ENCODE results near the gene CDH13. TPM values are rescaled to one million over a fixed set of nuclear protein-coding genes. Genes with fewer than 3 reads are reported as not detected.
A peak's percentile ranks its signal among the peaks of the same experiment; 100 is the strongest.

CDH13 gene
- polyA plus RNA-seq, 1 experiment: 113 TPM

GRCh38 chr16:83351846-83352245 is 725.1 kb downstream of the CDH13 start:
- POLR2A ChIA-PET: no interaction called here
- CTCF ChIA-PET: no interaction called here
- TF ChIP-seq CTCF (IDR thresholded peaks at IDR 0.05; ENCODE audit: insufficient read depth, low read depth, low read length): no peak

GRCh38 chr16:83353241-83353640 is 726.5 kb downstream of the CDH13 start:
- ChIA-PET POLR2A (no interaction called here), CTCF (interaction anchor here (1.1 to 1.3 kb wide), 2 partner anchors 22 to 1090 kb away, joined by 4 read pairs; no protein-coding TSS in a partner anchor)
- Histone ChIP-seq H3K4me3 (ENCODE audit: low read depth, low read length) (no peak overlapping the region), H3K36me3 (ENCODE audit: control insufficient read depth, insufficient read depth, low read length) (no peaks in the 10 kb centered on the region), H3K27me3 (ENCODE audit: control insufficient read depth, insufficient read depth, low read length) (no peaks in the 10 kb centered on the region)
- DNase-seq (ENCODE audit: low read depth): no peak
- TF ChIP-seq CTCF (IDR thresholded peaks at IDR 0.05; ENCODE audit: insufficient read depth, low read depth, low read length): no peak

More at GRCh38 chr16:83351846-83352245, 725.1 kb downstream of the CDH13 start:
- no peaks in the 10 kb centered on the region for H3K27me3 ChIP-seq (ENCODE audit: control insufficient read depth, insufficient read depth, low read length)
- no peaks in the 10 kb centered on the region for H3K36me3 ChIP-seq (ENCODE audit: control insufficient read depth, insufficient read depth, low read length)
- H3K4me3 ChIP-seq (ENCODE audit: low read depth, low read length): no peak overlapping the region
- DNase-seq (ENCODE audit: low read depth): peak; percentile 47

- CTCF ChIA-PET: interaction anchor here (1.1 to 1.3 kb wide), 2 partner anchors 21 to 1091 kb away, joined by 4 read pairs; no protein-coding TSS in a partner anchor
- no peak for DNase-seq (ENCODE audit: low read depth)
- Histone ChIP-seq H3K36me3 (ENCODE audit: control insufficient read depth, insufficient read depth, low read length) (no peaks in the 10 kb centered on the region), H3K4me3 (ENCODE audit: low read depth, low read length) (no peak overlapping the region), H3K27me3 (ENCODE audit: control insufficient read depth, insufficient read depth, low read length) (no peaks in the 10 kb centered on the region)
- TF ChIP-seq CTCF (IDR thresholded peaks at IDR 0.05; ENCODE audit: insufficient read depth, low read depth, low read length): no peak
- POLR2A ChIA-PET: no interaction called here
These were observed 727.2 kb downstream of the CDH13 start for GRCh38 chr16:83354015-83354414.

GRCh38 chr16:83355570-83356218 is 728.9 kb downstream of the CDH13 start:
- TF ChIP-seq CTCF (IDR thresholded peaks at IDR 0.05; ENCODE audit: insufficient read depth, low read depth, low read length): no peak
- POLR2A ChIA-PET: no interaction called here
- Histone ChIP-seq H3K4me3 (ENCODE audit: low read depth, low read length) (no peak overlapping the region), H3K36me3 (ENCODE audit: control insufficient read depth, insufficient read depth, low read length) (no peaks in the 10 kb centered on the region), H3K27me3 (ENCODE audit: control insufficient read depth, insufficient read depth, low read length) (no peaks in the 10 kb centered on the region)
- no peak for DNase-seq (ENCODE audit: low read depth)
- CTCF ChIA-PET: interaction anchor here (0.6 to 2.2 kb wide), 9 partner anchors 11 to 1092 kb away, joined by 3 to 18 read pairs (median 4); no protein-coding TSS in a partner anchor

- POLR2A ChIA-PET: no interaction called here
- CTCF ChIA-PET: interaction anchor here (0.7 to 2.2 kb wide), 16 partner anchors 10 to 1093 kb away, joined by 3 to 18 read pairs (median 4); no protein-coding TSS in a partner anchor
- Histone ChIP-seq H3K36me3 (ENCODE audit: control insufficient read depth, insufficient read depth, low read length) (no peaks in the 10 kb centered on the region), H3K4me3 (ENCODE audit: low read depth, low read length) (no peak overlapping the region), H3K27me3 (ENCODE audit: control insufficient read depth, insufficient read depth, low read length) (no peaks in the 10 kb centered on the region)
- DNase-seq (ENCODE audit: low read depth): no peak
- TF ChIP-seq CTCF (IDR thresholded peaks at IDR 0.05; ENCODE audit: insufficient read depth, low read depth, low read length): peak; percentile 72
These were observed 729.5 kb downstream of the CDH13 start for GRCh38 chr16:83356266-83356665.
